NCI-H2081 (cell line): ENCODE results near the gene FCSK.
"Not testable (repeated sequence)": the region's sequence is repeated elsewhere in the genome, so short reads cannot be mapped to it uniquely, and the experiment has no call there.

Experiments used
- DNase-seq, 2 experiments: peaks; one replicate each; lab custom pipeline; 2025; lab: John Stamatoyannopoulos, UW

The FCSK gene

DNA sequence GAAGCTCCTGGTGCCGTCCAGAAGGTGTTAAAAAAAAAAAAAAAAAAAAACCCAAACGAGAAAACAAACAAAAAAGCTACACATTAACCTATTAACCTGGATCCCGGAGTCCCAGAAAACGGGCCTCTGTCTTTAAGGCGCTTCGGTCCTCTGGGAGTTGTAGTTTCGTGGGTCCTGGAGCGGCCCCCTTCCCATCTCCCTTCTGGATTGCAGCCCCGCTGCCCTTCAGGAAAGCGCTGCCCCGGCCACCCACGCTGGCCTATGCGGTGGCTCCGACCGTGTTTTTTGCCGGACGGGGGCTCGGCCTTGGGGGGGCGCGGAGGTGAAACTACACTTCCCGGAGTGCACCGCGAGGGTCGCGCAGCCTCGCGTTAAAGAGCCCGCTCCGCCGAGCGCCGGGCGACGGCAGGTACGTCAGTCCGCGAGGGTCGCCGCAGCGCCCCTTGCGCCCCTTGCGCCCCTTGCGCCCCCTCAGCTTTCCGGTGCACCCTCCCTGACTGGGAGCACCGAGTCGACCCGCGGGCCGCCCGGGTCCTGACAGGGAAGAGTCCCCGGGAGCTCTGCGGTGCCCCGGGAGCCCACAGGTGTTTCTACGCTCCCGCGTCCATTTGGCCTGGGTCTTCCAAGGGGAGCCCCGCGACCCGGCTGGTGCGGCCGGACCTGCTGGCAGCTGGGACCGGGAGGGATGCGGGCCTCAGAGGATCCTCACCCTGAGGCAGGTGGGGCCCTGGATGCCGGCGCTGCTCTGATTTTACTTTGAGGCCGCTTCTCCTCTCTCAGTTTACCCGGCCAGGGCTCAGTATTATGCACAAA lies at the start of gene FCSK:
Gene FCSK, plus strand, starts transcription at position 374 of the 813 bp plus-strand sequence. CDS start 8,596 bp downstream, outside the sequence.
- peak; percentile 59 to 62 for DNase-seq

DNA sequence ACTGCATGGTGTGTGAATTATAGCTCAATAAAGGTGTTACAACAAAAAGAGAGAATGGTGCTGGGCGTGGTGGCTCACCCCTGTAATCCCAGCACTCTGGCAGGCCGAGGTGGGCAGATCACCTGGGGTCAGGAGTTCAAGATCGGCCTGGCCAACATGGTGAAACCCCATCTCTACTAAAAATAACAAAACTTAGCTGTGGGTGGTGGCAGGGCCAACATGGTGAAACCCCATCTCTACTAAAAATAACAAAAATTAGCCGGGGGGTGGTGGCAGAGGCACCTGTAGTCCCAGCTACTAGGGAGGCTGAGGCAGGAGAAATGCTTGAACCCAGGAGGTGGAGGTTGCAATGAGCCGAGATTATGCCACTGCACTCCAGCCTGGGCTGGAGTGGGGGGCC lies 48.3 kb upstream of the FCSK start:
- DNase-seq, result not testable (repeated sequence)

DNA sequence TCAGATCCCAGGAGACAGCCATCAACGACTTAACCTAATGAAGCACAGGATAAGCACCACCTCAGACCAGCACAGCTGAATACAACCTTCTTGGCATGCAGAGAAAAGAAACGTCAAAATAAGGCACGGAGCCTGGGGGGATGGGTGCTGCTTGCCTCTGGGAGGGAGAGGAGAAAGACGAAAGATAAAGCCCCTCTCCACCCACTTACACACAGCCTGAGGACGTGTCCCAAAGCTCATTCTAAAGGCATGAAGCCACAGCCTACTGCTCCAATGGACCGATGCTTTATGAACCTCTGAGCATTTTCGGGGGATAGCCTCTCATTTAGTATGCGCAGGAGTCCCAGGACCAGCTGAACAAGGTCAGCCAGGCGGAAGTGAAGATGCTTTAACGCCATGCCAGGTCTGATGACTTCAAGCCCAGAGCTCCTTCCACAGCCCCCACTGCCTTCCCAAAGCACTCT lies 46.6 kb upstream of the FCSK start:
- DNase-seq, result no peak

DNA sequence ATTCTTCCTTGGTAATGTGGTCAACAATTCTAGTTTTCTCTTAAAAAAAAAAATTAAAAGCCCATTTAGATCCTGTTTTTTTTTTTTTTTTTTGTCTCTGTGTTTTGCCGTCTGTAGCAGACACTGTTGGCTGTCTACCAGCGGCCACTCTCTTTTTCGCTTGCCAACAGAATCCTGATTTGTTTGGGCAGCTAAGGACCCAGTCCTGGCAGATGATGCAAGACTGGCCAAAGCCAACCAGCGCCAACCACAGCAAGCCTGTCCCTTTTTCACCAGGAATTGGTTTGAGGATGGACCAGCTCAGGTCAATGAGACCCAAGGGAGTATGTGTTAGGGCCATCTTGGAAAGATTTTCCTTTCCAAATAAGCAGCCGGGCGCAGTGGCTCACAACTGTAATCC lies 43.7 kb upstream of the FCSK start:
- DNase-seq, result no peak

DNA sequence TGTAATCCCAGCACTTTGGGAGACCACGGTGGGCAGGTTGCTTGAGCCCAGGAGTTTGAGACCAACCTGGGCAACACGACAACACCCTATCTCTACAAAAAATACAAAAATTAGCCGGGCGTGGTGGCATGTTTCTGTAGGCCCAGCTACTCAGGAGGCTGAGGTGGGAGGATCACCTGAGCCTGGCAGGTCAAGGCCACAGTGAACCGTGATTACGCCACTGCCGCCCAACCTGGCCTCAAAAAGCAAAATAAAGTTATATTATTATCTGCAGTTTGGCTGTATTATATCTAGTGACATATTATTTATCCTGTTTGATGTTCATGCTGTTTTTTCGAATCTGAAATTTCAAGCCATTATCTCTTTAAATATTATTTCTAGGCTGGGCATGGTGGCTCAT lies 42.0 kb upstream of the FCSK start:
- no peak for DNase-seq

GRCh38 chr16:70413572-70413971 lies 40.8 kb upstream of the FCSK start:
- not testable (repeated sequence) for DNase-seq

DNA sequence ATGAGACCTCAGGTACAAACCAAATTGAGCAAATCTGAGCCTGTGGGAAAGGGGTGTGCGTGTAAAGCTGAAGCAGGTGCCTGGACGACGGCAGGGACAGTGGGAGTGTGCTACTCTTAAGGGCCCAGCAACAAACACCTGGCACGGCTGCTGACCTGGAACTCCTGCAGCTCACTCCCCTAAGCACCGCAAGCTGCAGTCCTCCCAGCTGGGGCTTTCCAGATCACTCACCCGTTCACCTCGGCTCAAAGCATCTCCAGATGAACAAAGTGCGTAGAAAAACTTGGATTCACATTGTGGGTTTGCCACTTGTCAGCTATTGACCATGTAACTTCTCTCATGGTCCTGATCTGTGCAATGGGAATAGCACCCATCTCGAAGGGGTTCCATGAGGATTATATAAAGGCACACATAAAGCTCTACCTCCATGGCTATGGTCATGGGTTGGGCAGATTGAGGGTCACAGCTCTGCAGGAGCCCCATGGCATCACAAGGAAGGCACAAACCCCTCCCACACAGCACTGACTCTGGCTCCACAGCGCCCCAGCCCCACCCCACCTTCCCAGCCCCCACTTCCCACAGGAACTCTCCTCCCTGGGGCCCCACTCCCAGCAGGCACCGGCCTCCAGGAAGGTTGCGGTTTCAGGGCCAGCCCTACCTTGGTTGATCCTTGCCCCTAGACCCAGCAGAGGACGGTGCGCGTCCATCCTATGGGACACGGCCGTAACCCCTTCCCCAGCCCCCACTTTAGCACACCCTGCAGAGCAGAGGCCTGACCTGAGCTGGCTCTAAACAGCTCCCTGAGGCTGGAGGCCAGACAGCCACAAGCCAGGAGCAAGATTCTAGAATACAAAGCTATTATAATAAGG lies 37.4 kb upstream of the FCSK start:
- no peak for DNase-seq

GRCh38 chr16:70417661-70418060 lies 36.7 kb upstream of the FCSK start:
- no peak for DNase-seq

DNA sequence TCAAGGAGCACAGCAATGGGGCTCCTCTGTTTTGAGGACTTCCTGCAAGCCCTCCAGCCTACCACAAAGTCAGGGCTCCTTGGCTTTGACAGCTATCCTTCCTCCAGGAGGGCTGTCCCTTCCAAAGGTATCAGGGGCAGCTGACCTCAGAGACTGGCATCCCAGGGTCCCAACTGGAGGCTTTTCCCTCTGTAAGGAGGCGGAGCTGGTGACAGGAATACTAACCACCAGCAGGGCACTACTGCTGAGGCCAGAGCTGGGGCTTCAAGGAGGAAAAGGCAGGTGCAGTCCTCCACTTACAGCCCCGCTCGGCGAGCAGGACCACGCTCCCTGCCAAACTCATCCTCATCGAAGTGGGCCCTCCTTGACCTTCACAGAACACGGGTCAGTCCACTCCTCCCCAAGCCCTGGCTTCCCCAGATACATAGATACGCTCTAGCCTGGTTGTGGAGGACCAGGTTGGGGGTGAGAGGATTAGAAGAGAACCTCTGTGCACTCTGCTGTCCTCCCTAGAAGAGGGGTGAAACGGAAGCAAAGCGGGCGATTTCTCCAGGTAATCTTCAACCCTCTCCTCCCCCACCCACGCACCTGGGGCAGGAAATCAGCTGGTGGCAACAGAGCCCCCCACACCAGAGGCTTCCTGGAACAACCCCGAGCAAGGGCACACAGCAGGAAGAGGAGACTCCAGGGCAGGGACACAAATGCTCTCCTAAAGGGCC lies 36.0 kb upstream of the FCSK start:
- no peak for DNase-seq

- DNase-seq, result no peak
These were observed 35.4 kb upstream of the FCSK start for GRCh38 chr16:70418993-70419318.

DNA sequence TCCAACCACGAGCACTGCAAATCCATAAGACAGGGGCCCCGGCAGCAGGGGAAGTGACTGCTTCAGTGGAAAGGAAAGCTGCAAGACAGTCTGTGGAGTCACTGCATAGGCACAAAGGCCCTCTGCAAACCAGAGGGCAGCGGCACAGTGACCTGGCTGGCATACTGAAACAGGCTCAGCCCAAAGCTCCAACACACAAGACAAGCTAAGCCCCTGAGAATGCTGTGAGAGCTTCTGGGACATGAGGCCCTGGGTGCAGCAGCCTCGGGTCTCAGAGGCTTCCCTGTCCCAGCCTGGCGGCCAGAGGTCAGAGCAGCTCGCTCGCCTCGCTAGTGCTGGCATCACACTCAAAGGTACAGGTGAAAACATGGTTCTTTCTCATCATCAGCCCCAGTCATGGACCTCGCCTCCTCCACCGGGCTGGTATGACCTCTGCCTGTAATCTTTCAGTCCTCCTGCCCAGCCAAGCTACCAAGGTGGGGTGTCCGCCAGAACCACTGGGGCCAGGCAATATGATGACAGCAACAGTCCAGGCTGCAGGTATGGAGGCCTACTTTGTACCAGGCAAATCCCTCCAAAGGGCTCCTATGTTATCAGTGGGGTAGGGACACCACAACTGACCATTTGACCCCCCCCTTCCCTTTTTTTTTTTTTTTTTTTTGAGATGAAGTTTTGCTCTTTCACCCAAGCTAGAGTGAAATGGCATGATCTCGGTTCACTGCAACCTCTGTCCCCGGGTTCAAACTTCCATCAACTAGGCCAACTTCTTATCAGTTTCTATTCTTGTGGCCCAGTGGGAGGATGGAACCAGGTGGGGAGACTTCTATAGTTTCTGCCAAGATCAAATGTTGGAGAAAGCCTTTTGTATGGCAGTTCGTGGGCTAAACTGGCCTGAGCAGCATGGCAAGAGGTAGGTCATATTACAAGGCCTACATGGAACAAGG lies 34.7 kb upstream of the FCSK start:
- DNase-seq, result no peak

DNA sequence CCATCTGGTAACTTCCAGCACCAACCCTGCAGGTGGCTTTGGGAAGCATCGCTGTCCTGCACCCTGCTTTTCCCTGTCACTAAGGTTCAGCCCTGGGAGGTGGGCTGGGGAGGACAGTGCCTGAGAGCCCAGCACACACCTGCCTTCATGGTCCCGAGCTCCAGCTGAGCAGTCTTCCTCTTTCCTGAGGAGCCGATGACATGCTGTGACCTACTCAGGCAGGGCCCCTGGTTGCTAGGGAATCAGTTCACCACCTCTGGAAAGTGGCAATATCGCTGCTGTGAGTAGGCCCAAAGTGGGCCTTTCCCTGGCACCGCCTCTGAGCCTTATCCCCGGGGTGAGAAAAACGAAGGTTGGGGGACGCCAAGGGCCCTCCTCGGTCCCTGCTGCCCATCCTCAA lies 33.4 kb upstream of the FCSK start:
- no peak for DNase-seq

DNA sequence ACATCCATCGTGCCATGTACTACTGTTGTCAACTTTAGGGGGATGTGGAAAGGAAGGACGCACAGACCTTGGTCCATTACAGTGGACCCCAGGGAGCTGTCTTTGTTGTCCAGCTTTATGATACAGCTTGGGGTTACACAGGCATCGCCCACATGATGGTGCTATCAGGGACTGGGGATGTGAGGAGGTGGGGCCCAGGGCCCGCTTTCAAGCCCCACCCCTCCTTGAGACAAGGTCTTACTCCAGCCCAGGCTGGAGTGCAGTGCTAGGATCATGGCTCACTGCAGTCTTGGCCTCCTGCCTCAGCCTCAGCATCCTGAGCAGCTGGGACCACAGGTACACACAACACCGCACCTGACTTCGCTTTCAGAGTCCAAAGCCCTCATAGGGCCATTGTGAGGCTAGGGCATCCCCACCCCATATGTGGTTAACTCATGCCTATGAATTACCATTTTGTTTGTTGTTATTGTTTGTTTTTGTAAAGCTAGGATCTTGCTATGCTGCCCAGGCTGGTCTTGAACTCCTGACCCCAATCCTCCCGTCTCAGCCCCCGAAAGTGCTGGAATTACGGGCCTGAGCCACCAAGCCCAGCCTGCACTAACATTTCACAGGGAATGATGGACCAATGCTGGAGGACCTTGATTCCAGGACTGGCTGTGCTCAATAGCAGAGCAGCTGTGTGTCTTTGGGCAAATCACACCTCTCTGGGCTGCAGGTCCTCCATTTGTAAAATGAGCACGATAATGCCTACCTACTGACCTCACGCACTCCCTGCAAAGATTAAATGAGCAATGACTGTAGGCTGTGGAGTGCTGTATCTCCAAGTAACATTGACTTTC lies 32.7 kb upstream of the FCSK start:
- no peak for DNase-seq

- DNase-seq, result no peak
These were observed 31.9 kb upstream of the FCSK start for GRCh38 chr16:70422543-70422942.

DNA sequence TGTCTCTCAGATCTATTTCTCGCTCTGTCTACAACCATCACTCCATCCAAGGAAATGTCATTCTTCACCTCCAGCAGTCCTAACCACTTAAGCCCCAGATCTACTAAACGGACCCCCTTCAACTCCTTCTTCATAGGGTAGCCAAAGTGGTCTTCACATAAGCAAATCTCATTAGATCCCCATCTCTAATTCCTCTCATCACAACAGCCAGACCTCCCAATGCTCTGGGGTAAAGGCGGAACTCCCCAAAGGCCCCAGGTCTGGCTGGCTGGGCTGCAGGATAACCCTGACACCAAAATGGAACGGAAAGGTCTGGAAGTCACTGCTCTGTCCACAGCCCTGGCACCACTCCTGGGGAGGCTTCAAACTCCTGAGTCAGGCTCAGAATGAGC lies 26.6 kb upstream of the FCSK start:
- DNase-seq, result no peak

DNA sequence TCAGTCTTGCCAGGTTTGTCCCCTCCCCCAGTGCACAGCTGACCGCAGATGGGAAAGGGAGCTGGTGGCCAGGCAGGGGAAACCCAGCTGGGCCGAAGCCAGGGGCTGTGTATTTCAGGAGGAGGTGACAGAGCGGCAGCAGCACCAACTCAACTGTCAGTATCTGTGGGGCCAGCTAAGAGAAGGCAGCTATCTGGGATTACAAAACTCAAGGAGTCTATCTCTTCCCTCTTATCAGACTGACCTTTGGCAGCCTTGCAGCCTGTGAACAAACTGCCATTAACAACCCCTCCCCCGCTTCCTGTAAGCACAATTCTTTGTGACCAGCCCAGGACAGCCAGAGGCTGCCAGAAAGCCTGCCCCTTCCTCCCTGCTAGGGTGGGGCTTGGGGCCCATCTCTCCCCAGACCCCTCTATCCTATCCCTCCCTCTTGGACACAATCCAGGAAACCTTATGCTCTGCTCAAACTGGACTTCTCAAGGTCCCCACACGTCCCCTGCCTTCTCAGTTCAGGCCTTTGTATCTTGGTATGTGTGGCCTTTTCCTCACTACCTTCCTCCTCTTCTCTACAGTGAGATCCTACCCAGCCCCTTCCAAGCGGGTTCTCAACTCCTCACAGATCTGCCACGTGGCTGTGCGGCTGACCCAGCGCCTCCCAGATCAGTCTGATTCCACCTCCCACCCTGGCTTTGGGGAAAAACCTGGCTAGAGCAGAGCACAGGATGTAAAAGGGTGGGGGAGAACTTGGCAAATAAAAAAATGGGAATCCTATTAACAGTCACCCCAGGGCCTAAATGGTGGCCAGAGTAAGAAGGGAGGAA lies 26.0 kb upstream of the FCSK start:
- no peak for DNase-seq

DNA sequence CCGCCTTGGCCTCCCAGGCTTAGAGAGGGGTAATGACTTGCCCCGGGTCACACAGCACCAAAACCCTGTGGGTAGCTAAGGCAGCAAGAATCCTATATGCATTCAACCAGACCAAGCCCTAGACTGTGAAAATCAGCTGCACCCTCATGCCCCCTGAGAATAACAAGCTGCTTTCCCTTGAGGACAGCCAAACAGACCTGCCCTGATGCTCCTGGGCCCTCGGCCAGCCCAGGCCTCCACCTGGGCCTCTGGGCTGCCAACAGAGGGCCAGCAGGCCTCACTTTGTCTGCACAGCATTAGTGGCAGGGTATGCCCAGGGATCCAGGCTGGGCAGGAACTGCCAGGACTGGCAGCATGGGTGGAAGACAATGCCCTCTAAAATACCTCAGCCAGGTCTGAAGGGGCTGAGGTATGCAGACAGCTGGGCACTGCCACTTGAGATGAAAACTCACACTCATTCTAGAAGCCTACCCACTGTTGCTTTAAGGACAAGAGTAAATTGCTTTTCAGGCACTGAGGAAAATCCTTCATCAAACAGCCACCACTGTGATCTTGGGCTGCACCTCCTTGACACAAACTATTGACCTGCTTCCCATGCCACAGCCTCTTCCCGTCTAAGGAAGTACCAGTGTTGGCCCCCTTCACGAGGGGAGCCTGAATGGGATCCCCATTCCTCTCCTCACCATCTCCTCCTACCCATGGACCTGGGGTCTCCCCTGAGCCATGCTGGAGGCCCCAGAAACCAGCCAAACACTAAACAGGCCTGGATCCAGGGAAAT lies 24.3 kb upstream of the FCSK start:
- no peak for DNase-seq

DNA sequence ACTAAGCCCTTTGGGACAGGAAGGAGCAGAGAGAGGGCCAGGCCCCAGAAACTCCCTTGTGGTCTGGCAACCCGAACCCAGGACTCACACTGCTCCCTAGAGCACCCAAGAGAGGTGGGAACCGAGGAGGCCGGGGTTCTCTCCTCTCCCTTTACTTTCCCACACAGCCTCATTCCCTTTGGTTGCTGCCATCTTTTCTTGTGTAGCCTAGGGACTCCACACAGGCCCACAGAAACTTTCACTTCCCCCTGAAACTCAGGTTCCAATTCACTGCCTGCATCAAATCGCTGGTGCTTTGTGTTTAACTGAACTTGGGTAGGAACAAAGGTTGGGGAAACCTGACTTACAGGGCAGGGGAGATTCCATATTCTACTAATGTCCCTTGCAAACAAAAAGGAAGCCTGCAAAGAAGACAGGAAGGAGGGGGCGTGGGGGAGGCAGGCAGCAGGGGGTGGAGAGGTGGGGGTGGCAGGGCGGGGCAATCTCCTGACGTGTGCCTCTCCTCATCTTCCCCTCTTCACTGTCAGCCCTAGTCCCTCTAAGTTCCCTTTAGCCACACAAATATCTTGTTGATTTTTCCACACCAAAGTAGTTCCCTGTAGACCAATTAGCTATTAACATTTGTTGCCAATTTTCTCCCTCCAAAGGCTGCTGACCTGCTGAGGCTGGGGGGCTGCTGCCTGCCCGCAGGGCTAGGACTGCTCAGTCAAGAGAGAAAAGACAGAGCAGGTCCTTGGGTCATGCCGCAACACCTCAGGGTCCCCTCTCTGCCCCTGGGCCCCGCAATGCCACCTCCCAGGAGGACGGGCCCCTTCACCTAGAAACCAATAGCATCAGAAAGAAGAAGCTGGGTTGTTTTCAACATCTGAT lies 23.5 kb upstream of the FCSK start:
- no peak for DNase-seq
